Measurements from ENCODE around the gene TGM5. TPM values are rescaled to one million over a fixed set of nuclear protein-coding genes. Genes with fewer than 3 reads are reported as not detected.
A peak's percentile ranks its signal among the peaks of the same experiment; 100 is the strongest.
"Not testable (repeated sequence)": the region's sequence is repeated elsewhere in the genome, so short reads cannot be mapped to it uniquely, and the experiment has no call there.

TGM5 gene
- total RNA-seq, 1 donor from 2014 or later = not detected

DNA sequence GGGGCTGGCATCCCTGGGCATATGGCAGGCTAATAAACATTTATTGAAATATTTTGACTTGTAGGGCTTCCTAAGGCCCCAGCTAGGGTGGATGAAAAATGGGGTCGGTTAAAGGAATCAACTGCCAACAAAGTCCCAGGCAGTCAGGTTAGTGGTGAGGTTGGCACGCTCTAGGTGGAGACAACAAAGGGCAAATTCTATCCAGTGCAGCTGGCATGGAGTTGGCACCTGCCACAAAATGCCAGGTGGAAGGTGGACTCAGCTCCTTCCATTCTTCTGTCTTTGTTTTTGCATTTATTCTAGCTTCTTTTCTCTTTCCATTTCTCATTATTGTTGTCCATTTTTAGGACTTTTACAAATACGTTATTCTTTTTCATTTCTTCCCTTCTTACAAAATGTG lies 32.7 kb upstream of the TGM5 start:
- Mint-ChIP-seq H3K4me3 (ENCODE audit: unreplicated experiment) (no peak overlapping the region), H3K9me3 (ENCODE audit: unreplicated experiment) (no peaks in the 10 kb centered on the region)

DNA sequence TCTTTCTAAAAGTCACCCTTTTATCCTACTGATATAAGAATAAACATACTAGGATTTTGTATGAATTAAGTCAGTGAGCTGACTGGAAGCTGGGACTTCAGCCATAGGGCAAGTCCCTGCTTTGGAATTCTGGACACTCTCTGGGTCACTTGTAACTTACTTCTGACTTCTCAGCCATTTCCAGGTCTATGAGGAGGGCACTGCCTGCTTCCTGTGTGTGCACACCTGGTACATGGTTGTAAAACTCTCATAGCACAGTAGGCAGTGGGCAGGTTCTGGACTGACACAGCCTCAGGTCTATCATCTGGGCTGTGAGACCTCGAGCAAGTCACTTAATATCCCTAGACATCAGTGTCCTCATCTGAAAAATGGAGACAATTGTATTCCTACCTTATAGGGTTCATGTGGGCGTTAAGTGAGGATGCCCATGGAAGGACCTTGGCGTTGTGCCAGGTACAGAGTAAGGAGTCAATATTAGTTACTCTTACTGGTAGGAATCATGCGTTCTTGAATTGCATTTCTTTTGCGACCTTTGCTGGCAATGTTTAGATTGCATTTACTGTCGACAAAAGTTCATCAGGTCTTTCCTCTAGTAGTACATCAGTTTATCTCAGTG lies 27.5 kb upstream of the TGM5 start:
- DNase-seq = no peak
- H3K27me3 Mint-ChIP-seq (ENCODE audit: unreplicated experiment) = peaks cover 1% of the 10 kb centered on the region
- H3K27ac Mint-ChIP-seq (ENCODE audit: unreplicated experiment) = no peak overlapping the region
- peaks cover 2% of the 10 kb centered on the region for H3K9me3 Mint-ChIP-seq (ENCODE audit: unreplicated experiment)
- H3K36me3 Mint-ChIP-seq (ENCODE audit: unreplicated experiment) = no peaks in the 10 kb centered on the region
- H3K4me1 Mint-ChIP-seq (ENCODE audit: low read depth, unreplicated experiment) = no peaks in the 10 kb centered on the region
- H3K4me3 Mint-ChIP-seq (ENCODE audit: unreplicated experiment) = no peak overlapping the region
- TF ChIP-seq, protein P1, sequence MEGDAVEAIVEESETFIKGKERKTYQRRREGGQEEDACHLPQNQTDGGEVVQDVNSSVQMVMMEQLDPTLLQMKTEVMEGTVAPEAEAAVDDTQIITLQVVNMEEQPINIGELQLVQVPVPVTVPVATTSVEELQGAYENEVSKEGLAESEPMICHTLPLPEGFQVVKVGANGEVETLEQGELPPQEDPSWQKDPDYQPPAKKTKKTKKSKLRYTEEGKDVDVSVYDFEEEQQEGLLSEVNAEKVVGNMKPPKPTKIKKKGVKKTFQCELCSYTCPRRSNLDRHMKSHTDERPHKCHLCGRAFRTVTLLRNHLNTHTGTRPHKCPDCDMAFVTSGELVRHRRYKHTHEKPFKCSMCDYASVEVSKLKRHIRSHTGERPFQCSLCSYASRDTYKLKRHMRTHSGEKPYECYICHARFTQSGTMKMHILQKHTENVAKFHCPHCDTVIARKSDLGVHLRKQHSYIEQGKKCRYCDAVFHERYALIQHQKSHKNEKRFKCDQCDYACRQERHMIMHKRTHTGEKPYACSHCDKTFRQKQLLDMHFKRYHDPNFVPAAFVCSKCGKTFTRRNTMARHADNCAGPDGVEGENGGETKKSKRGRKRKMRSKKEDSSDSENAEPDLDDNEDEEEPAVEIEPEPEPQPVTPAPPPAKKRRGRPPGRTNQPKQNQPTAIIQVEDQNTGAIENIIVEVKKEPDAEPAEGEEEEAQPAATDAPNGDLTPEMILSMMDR (IDR thresholded peaks at IDR 0.05; ENCODE audit: partially characterized antibody, unreplicated experiment) = no peak

More for the DNA sequence above, 32.7 kb upstream of the TGM5 start:
- Mint-ChIP-seq H3K27me3 (ENCODE audit: unreplicated experiment) (no peaks in the 10 kb centered on the region), H3K27ac (ENCODE audit: unreplicated experiment) (no peak overlapping the region), H3K4me1 (ENCODE audit: low read depth, unreplicated experiment) (no peaks in the 10 kb centered on the region), H3K36me3 (ENCODE audit: unreplicated experiment) (no peaks in the 10 kb centered on the region)
- TF ChIP-seq, protein P1 (IDR thresholded peaks at IDR 0.05; ENCODE audit: partially characterized antibody, unreplicated experiment) = no peak
- no peak for DNase-seq

DNA sequence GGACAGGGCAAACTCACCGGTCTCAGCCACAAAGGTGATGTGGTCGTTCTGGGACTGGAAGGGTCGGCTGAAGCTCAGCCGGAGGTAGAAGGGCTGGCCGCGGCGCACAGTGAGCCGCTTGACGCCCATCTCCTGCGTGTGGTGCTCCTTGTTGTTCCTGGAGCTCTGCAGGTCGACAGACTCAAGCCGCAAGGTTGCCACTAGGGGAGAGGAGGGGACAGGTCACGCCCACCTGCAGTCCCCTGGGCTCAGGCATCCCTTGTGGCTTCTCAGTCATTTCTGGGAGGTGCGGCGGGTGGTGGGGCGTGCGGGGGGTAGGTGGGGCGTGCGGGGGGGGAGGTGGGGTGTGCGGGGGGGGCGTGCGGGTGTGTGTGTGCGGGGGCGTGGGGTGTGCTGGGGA lies 26.7 kb upstream of the TGM5 start:
- H3K9me3 Mint-ChIP-seq (ENCODE audit: unreplicated experiment) = peaks cover 2% of the 10 kb centered on the region
- peak; percentile 40 for DNase-seq
- H3K36me3 Mint-ChIP-seq (ENCODE audit: unreplicated experiment) = no peaks in the 10 kb centered on the region
- no peak overlapping the region for H3K27ac Mint-ChIP-seq (ENCODE audit: unreplicated experiment)
- TF ChIP-seq, protein P1 (IDR thresholded peaks at IDR 0.05; ENCODE audit: partially characterized antibody, unreplicated experiment) = no peak
- peaks cover 1% of the 10 kb centered on the region for H3K27me3 Mint-ChIP-seq (ENCODE audit: unreplicated experiment)
- H3K4me3 Mint-ChIP-seq (ENCODE audit: unreplicated experiment) = no peak overlapping the region
- no peaks in the 10 kb centered on the region for H3K4me1 Mint-ChIP-seq (ENCODE audit: low read depth, unreplicated experiment)

- H3K27ac Mint-ChIP-seq (ENCODE audit: unreplicated experiment) = no peak overlapping the region
- no peaks in the 10 kb centered on the region for H3K36me3 Mint-ChIP-seq (ENCODE audit: unreplicated experiment)
- H3K9me3 Mint-ChIP-seq (ENCODE audit: unreplicated experiment) = peaks cover 4% of the 10 kb centered on the region
- H3K27me3 Mint-ChIP-seq (ENCODE audit: unreplicated experiment) = peaks cover 1% of the 10 kb centered on the region
- no peak for DNase-seq
- H3K4me3 Mint-ChIP-seq (ENCODE audit: unreplicated experiment) = no peak overlapping the region
- TF ChIP-seq, protein P1 (IDR thresholded peaks at IDR 0.05; ENCODE audit: partially characterized antibody, unreplicated experiment) = no peak
- H3K4me1 Mint-ChIP-seq (ENCODE audit: low read depth, unreplicated experiment) = no peaks in the 10 kb centered on the region
These were observed 25.8 kb upstream of the TGM5 start for GRCh38 chr15:43292375-43293078.

- not testable (repeated sequence) for DNase-seq; H3K9me3 Mint-ChIP-seq (ENCODE audit: unreplicated experiment); H3K4me3 Mint-ChIP-seq (ENCODE audit: unreplicated experiment); H3K27me3 Mint-ChIP-seq (ENCODE audit: unreplicated experiment); H3K4me1 Mint-ChIP-seq (ENCODE audit: low read depth, unreplicated experiment); H3K27ac Mint-ChIP-seq (ENCODE audit: unreplicated experiment); H3K36me3 Mint-ChIP-seq (ENCODE audit: unreplicated experiment)
These were observed 22.9 kb upstream of the TGM5 start for GRCh38 chr15:43289656-43290055.
